ENCODE measurements around the gene GAPDHS.

- TF ChIP-seq CTCF (IDR thresholded peaks at IDR 0.05), result no peak
- TF ChIP-seq POLR2A (IDR thresholded peaks at IDR 0.05; ENCODE audit: low read depth), result no peak
These were observed 47.0 kb upstream of the GAPDHS start for GRCh38 chr19:35486268-35486708.

Measured in esophagus muscularis mucosa (tissue), 3 donors.